ENCODE measurements around the gene ADGRG2. TPM values are rescaled to one million over a fixed set of nuclear protein-coding genes. Genes with fewer than 3 reads are reported as not detected.

The ADGRG2 gene
- total and polyA plus RNA-seq, 5 donors from 2014 or later = not detected

DNA sequence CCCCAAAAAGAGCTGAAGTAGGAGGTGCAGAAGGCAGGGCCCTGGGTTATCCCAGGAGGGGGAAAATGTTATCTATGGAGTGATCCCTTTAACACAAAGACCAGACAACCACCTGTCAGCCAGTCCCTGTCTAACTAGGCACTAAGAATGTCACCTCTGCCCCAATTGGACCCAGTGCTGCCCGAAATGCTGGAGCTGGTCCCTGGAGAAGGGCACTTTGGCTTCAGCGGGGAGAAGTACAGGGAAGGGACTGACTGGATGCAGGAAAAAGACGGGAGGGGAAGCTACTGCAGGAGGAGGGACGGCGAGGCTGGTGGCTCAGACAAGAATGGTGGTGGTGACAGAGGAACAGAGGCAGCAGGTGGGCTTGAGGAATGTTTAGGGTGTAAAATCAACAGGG lies 155.6 kb downstream of the ADGRG2 start:
- Mint-ChIP-seq H3K27me3 (no peaks in the 10 kb centered on the region), H3K9me3 (peaks cover 0 to 3% (median 0%) of the 10 kb centered on the region in 7 donors), H3K4me1 (peaks cover 12 to 22% (median 18%) of the 10 kb centered on the region in 4 donors), H3K4me3 (no peak overlapping the region), H3K27ac (no peak overlapping the region), H3K36me3 (no peaks in the 10 kb centered on the region)
- H3K27ac ChIP-seq (ENCODE audit: insufficient read depth, low read length, poor library complexity, severe bottlenecking) = no peak overlapping the region
- H3K36me3 ChIP-seq (ENCODE audit: control insufficient read depth, insufficient read depth, low read length) = no peaks in the 10 kb centered on the region
- H3K27me3 ChIP-seq (ENCODE audit: control insufficient read depth, insufficient read depth, low read length) = no peaks in the 10 kb centered on the region
- ATAC-seq (ENCODE audit: low read depth in 2 of 2) = no peak
- no peak overlapping the region for H3K4me3 ChIP-seq (ENCODE audit: low read depth, low read length)
- H3K4me1 ChIP-seq (ENCODE audit: control insufficient read depth, insufficient read depth, low read length, poor library complexity, severe bottlenecking) = no peaks in the 10 kb centered on the region
- no peak for DNase-seq
- no peaks in the 10 kb centered on the region for H3K9me3 ChIP-seq (ENCODE audit: control insufficient read depth in 2 of 2, low read length in 2 of 2)

DNA sequence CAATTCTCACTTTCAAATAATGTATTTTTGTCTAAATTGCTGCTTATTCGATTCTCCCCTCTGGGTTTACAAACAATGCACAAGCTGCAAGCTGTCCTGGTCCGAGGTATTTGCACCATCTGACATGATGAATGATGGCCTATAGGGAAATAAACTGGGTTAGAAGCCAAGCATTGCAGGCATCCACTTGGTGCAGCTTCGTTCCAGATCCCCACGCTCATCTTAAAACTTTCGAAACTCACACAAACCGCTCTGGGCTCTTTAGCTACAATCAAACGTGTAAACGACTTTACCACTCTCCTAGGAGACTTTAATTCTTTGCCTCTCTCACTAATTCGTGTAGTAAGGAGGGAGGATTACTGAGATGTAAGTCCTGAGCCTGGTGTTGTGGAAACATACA lies 157.4 kb downstream of the ADGRG2 start:
- H3K36me3 ChIP-seq (ENCODE audit: control insufficient read depth, insufficient read depth, low read length) = no peaks in the 10 kb centered on the region
- H3K4me1 Mint-ChIP-seq = peaks cover 20 to 28% (median 24%) of the 10 kb centered on the region in 4 donors
- H3K27me3 Mint-ChIP-seq = no peaks in the 10 kb centered on the region
- peaks cover 0 to 3% (median 0%) of the 10 kb centered on the region in 7 donors for H3K9me3 Mint-ChIP-seq
- H3K4me1 ChIP-seq (ENCODE audit: control insufficient read depth, insufficient read depth, low read length, poor library complexity, severe bottlenecking) = no peaks in the 10 kb centered on the region
- no peaks in the 10 kb centered on the region for H3K27me3 ChIP-seq (ENCODE audit: control insufficient read depth, insufficient read depth, low read length)
- H3K27ac ChIP-seq (ENCODE audit: insufficient read depth, low read length, poor library complexity, severe bottlenecking) = no peak overlapping the region
- H3K9me3 ChIP-seq (ENCODE audit: control insufficient read depth in 2 of 2, low read length in 2 of 2) = no peaks in the 10 kb centered on the region
- no peak overlapping the region for H3K4me3 Mint-ChIP-seq
- no peaks in the 10 kb centered on the region for H3K36me3 Mint-ChIP-seq
- ATAC-seq (ENCODE audit: low read depth in 2 of 2) (no peak), DNase-seq (no peak)
- no peak overlapping the region for H3K27ac Mint-ChIP-seq
- no peak overlapping the region for H3K4me3 ChIP-seq (ENCODE audit: low read depth, low read length)

DNA sequence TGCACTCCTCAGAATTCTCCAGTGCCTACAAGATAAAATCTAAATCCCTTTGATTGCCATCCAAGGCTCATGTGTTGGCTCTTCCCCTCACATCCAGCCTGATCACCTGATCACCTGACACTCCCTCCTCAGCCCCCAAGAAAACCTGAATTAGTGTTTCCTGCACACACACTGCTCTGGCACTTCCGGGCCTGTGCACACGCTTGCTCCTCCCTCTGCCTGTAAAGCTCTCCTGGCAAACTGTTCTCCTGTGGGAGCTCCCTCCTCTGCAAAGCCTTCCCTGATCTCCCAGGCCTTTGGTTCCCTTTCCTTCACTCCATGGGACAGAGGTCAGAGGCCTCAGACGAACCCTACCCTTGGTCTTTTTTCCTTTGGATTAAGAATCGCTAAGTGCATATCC lies 158.2 kb downstream of the ADGRG2 start:
- no peaks in the 10 kb centered on the region for H3K36me3 ChIP-seq (ENCODE audit: control insufficient read depth, insufficient read depth, low read length)
- H3K4me1 ChIP-seq (ENCODE audit: control insufficient read depth, insufficient read depth, low read length, poor library complexity, severe bottlenecking) = no peaks in the 10 kb centered on the region
- no peaks in the 10 kb centered on the region for H3K27me3 Mint-ChIP-seq
- H3K27ac Mint-ChIP-seq = peak overlapping the region in 1 of 3 donors; percentile 75
- H3K4me3 Mint-ChIP-seq = no peak overlapping the region
- H3K27me3 ChIP-seq (ENCODE audit: control insufficient read depth, insufficient read depth, low read length) = no peaks in the 10 kb centered on the region
- H3K27ac ChIP-seq (ENCODE audit: insufficient read depth, low read length, poor library complexity, severe bottlenecking) = no peak overlapping the region
- no peaks in the 10 kb centered on the region for H3K36me3 Mint-ChIP-seq
- ATAC-seq (ENCODE audit: low read depth in 2 of 2) (no peak), DNase-seq (no peak)
- H3K4me3 ChIP-seq (ENCODE audit: low read depth, low read length) = no peak overlapping the region
- peaks cover 0 to 3% (median 0%) of the 10 kb centered on the region in 7 donors for H3K9me3 Mint-ChIP-seq
- H3K4me1 Mint-ChIP-seq = peaks cover 20 to 29% (median 28%) of the 10 kb centered on the region in 4 donors
- no peaks in the 10 kb centered on the region for H3K9me3 ChIP-seq (ENCODE audit: control insufficient read depth in 2 of 2, low read length in 2 of 2)

DNA sequence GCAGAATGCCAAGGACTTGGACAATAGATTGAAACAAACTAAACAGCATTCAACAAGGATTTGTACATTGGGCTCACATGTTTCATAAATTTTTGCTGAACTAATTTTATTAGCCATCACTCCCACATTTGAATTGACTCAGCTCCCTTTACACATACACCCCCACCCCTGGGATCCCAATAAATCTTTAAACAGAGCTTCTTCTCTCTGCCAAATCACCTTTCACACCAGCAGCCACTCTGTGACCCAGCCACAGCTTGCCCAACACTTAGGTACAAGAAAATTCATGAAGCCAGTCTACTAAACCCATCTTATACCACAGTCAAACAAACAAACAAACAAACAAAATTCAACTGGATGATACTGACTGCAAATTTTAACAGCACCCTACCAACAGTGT lies 159.9 kb downstream of the ADGRG2 start:
- Histone ChIP-seq H3K27me3 (ENCODE audit: control insufficient read depth, insufficient read depth, low read length) (no peaks in the 10 kb centered on the region), H3K36me3 (ENCODE audit: control insufficient read depth, insufficient read depth, low read length) (no peaks in the 10 kb centered on the region), H3K27ac (ENCODE audit: insufficient read depth, low read length, poor library complexity, severe bottlenecking) (no peak overlapping the region), H3K4me3 (ENCODE audit: low read depth, low read length) (no peak overlapping the region), H3K4me1 (ENCODE audit: control insufficient read depth, insufficient read depth, low read length, poor library complexity, severe bottlenecking) (no peaks in the 10 kb centered on the region), H3K9me3 (ENCODE audit: control insufficient read depth in 2 of 2, low read length in 2 of 2) (no peaks in the 10 kb centered on the region)
- H3K36me3 Mint-ChIP-seq = no peaks in the 10 kb centered on the region
- ATAC-seq (ENCODE audit: low read depth in 2 of 2) = no peak
- no peak overlapping the region for H3K4me3 Mint-ChIP-seq
- no peaks in the 10 kb centered on the region for H3K27me3 Mint-ChIP-seq
- peaks cover 0 to 3% (median 0%) of the 10 kb centered on the region in 7 donors for H3K9me3 Mint-ChIP-seq
- H3K27ac Mint-ChIP-seq = no peak overlapping the region
- DNase-seq = no peak
- H3K4me1 Mint-ChIP-seq = peaks cover 20 to 31% (median 28%) of the 10 kb centered on the region in 4 donors

DNA sequence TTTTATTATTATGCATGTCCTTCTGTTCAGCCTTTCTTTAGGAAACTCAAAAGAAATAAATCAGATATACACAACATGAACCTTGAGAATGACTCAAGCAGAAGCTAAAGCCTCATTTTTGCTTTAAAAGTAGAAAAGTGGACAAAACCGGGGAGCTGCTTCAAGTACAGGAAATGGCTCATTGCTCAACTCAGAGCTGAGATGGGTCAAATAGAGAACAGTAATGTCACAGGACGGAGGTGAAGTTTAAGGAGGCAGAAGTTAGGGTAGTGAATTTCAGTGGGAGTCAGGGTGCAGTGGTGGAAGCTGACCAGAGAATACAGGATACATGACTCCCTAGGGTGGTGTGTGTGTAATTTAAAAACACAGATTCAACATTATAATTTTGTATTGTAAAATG lies 160.6 kb downstream of the ADGRG2 start:
- H3K4me1 ChIP-seq (ENCODE audit: control insufficient read depth, insufficient read depth, low read length, poor library complexity, severe bottlenecking) = no peaks in the 10 kb centered on the region
- ATAC-seq (ENCODE audit: low read depth in 2 of 2) (no peak), DNase-seq (no peak)
- H3K36me3 ChIP-seq (ENCODE audit: control insufficient read depth, insufficient read depth, low read length) = no peaks in the 10 kb centered on the region
- no peaks in the 10 kb centered on the region for H3K27me3 ChIP-seq (ENCODE audit: control insufficient read depth, insufficient read depth, low read length)
- peak overlapping the region in 1 of 3 donors; percentile 79 for H3K27ac Mint-ChIP-seq
- peaks cover 20 to 31% (median 22%) of the 10 kb centered on the region in 4 donors for H3K4me1 Mint-ChIP-seq
- H3K4me3 Mint-ChIP-seq = peak overlapping the region in 1 of 4 donors; percentile 30
- no peaks in the 10 kb centered on the region for H3K9me3 ChIP-seq (ENCODE audit: control insufficient read depth in 2 of 2, low read length in 2 of 2)
- no peaks in the 10 kb centered on the region for H3K27me3 Mint-ChIP-seq
- H3K36me3 Mint-ChIP-seq = no peaks in the 10 kb centered on the region
- peaks cover 0 to 3% (median 0%) of the 10 kb centered on the region in 7 donors for H3K9me3 Mint-ChIP-seq
- H3K4me3 ChIP-seq (ENCODE audit: low read depth, low read length) = no peak overlapping the region
- no peak overlapping the region for H3K27ac ChIP-seq (ENCODE audit: insufficient read depth, low read length, poor library complexity, severe bottlenecking)

DNA sequence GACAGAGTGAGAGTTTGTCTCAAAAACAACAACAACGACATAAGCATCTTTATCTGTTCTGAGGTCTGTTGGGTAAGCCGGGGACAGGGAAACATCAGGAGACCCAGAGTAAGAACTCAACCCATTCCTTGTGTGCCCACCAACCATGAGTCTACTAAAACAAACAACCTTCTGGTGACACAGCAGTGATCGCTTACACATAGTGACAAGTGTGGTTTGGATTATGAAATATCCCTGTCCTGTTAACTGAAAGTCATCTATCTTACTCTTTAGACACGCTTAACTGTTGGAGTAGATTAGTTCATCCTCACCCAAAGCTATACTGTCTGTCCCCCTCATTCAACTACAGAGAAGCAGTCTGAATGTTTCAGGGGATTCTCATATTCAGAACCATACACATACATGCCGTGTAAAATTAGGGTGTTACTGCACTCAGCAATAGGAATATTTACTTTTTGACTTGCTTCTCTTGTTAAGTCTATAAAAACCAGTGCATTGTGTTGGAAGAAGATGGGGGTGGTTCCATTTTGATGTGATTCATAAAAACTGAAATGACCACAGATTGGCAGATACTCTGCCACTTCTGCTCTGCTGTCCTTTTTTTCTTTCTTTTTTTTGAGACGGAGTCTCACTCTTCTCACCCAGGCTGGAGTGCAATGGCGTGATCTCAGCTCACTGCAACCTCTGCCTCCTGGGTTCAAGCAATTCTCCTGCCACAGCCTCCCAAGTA lies 165.8 kb downstream of the ADGRG2 start:
- H3K36me3 Mint-ChIP-seq = peaks cover 2% of the 10 kb centered on the region
- DNase-seq (no peak), ATAC-seq (ENCODE audit: low read depth in 2 of 2) (no peak)
- peaks cover 5 to 21% (median 14%) of the 10 kb centered on the region in 4 donors for H3K4me1 Mint-ChIP-seq
- H3K9me3 Mint-ChIP-seq = no peaks in the 10 kb centered on the region
- Histone ChIP-seq H3K36me3 (ENCODE audit: control insufficient read depth, insufficient read depth, low read length) (peaks cover 4% of the 10 kb centered on the region), H3K27ac (ENCODE audit: insufficient read depth, low read length, poor library complexity, severe bottlenecking) (no peak overlapping the region), H3K4me1 (ENCODE audit: control insufficient read depth, insufficient read depth, low read length, poor library complexity, severe bottlenecking) (no peaks in the 10 kb centered on the region), H3K9me3 (ENCODE audit: control insufficient read depth in 2 of 2, low read length in 2 of 2) (no peaks in the 10 kb centered on the region), H3K4me3 (ENCODE audit: low read depth, low read length) (no peak overlapping the region), H3K27me3 (ENCODE audit: control insufficient read depth, insufficient read depth, low read length) (no peaks in the 10 kb centered on the region)
- H3K27ac Mint-ChIP-seq = peak overlapping the region in 1 of 3 donors; percentile 32
- no peak overlapping the region for H3K4me3 Mint-ChIP-seq
- H3K27me3 Mint-ChIP-seq = no peaks in the 10 kb centered on the region

DNA sequence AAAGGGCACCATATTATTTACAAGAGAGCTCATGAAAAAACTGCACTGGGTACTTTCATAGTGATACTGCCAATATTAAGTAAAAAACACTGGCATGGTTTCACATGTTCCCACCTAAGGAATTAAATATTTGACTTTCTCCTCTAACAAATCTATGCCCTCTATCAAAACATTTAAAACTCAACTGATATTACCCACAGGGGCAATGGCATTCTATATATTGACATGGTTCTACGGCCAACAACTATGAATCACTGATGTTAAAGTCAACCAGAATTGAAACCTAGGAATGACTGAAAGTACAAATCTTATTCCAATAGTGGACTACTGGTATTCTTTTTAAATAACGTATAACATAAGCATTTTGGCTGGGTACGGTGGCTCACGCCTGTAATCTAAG lies 166.6 kb downstream of the ADGRG2 start:
- no peak overlapping the region for H3K27ac Mint-ChIP-seq
- H3K4me3 ChIP-seq (ENCODE audit: low read depth, low read length) = no peak overlapping the region
- H3K36me3 ChIP-seq (ENCODE audit: control insufficient read depth, insufficient read depth, low read length) = peaks cover 7% of the 10 kb centered on the region
- DNase-seq (no peak), ATAC-seq (ENCODE audit: low read depth in 2 of 2) (no peak)
- peaks cover 6% of the 10 kb centered on the region for H3K36me3 Mint-ChIP-seq
- H3K4me1 Mint-ChIP-seq = peaks cover 5 to 21% (median 14%) of the 10 kb centered on the region in 4 donors
- H3K27me3 ChIP-seq (ENCODE audit: control insufficient read depth, insufficient read depth, low read length) = no peaks in the 10 kb centered on the region
- H3K27ac ChIP-seq (ENCODE audit: insufficient read depth, low read length, poor library complexity, severe bottlenecking) = no peak overlapping the region
- no peaks in the 10 kb centered on the region for H3K9me3 ChIP-seq (ENCODE audit: control insufficient read depth in 2 of 2, low read length in 2 of 2)
- H3K4me1 ChIP-seq (ENCODE audit: control insufficient read depth, insufficient read depth, low read length, poor library complexity, severe bottlenecking) = no peaks in the 10 kb centered on the region
- H3K27me3 Mint-ChIP-seq = no peaks in the 10 kb centered on the region
- H3K9me3 Mint-ChIP-seq = no peaks in the 10 kb centered on the region
- H3K4me3 Mint-ChIP-seq = no peak overlapping the region

DNA sequence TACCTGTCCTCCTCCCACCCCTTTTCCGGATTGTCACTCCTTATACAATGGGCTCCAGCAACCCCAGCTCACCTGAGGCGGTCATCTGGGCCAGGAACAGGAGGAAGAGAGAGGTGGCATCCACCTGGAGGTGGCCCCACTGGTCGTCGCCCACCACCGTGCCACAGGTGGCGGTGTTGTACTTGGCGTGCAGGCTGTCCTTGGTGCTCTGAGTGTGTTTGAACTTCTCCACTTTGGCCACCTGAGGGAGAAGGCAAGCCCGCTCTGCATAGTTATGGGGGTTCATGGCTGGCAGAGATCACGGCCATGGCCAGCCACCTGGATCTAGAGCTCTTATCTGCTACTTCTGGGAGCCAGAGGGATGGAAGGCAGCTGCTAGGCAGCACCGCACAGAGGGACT lies 171.2 kb downstream of the ADGRG2 start:
- peaks cover 0 to 8% (median 5%) of the 10 kb centered on the region in 4 donors for H3K4me1 Mint-ChIP-seq
- Histone ChIP-seq H3K4me3 (ENCODE audit: low read depth, low read length) (no peak overlapping the region), H3K27ac (ENCODE audit: insufficient read depth, low read length, poor library complexity, severe bottlenecking) (no peak overlapping the region), H3K27me3 (ENCODE audit: control insufficient read depth, insufficient read depth, low read length) (no peaks in the 10 kb centered on the region), H3K9me3 (ENCODE audit: control insufficient read depth in 2 of 2, low read length in 2 of 2) (no peaks in the 10 kb centered on the region), H3K4me1 (ENCODE audit: control insufficient read depth, insufficient read depth, low read length, poor library complexity, severe bottlenecking) (no peaks in the 10 kb centered on the region), H3K36me3 (ENCODE audit: control insufficient read depth, insufficient read depth, low read length) (peaks cover 23% of the 10 kb centered on the region)
- H3K27me3 Mint-ChIP-seq = no peaks in the 10 kb centered on the region
- no peak for ATAC-seq (ENCODE audit: low read depth in 2 of 2)
- no peak overlapping the region for H3K4me3 Mint-ChIP-seq
- peaks cover 0 to 1% (median 0%) of the 10 kb centered on the region in 7 donors for H3K9me3 Mint-ChIP-seq
- H3K27ac Mint-ChIP-seq = no peak overlapping the region
- H3K36me3 Mint-ChIP-seq = peaks cover 23% of the 10 kb centered on the region
- DNase-seq = no peak
